Measurements from ENCODE around the gene PCBP1. TPM values are rescaled to one million over a fixed set of nuclear protein-coding genes. Genes with fewer than 3 reads are reported as not detected.
"Not testable (repeated sequence)": the region's sequence is repeated elsewhere in the genome, so short reads cannot be mapped to it uniquely, and the experiment has no call there.

The PCBP1 gene
- total RNA-seq, 1 donor from 2014 or later = 17.1 TPM

DNA sequence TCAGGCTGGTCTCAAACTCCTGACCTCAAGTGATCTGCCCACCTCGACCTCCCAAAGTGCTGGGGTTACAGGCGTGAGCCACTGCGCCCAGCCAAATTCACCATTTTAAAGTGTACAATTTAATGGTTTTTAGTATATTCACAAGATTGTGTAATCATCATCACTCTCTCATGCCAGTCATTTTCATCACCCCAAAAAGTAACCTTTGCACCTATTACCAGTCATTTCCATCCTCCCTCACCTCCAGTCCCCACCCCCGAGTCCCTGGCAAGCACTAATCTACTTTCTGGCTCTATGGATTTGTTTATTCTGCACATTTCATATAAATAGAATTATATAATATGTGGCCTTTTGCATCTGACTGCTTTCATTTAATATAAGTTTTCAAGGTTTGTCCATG lies 10.8 kb downstream of the PCBP1 start:
- no peak for DNase-seq (ENCODE audit: low read depth)
- H3K36me3 ChIP-seq (ENCODE audit: control insufficient read depth, insufficient read depth, low read length) = no peaks in the 10 kb centered on the region
- TF ChIP-seq, protein P1, sequence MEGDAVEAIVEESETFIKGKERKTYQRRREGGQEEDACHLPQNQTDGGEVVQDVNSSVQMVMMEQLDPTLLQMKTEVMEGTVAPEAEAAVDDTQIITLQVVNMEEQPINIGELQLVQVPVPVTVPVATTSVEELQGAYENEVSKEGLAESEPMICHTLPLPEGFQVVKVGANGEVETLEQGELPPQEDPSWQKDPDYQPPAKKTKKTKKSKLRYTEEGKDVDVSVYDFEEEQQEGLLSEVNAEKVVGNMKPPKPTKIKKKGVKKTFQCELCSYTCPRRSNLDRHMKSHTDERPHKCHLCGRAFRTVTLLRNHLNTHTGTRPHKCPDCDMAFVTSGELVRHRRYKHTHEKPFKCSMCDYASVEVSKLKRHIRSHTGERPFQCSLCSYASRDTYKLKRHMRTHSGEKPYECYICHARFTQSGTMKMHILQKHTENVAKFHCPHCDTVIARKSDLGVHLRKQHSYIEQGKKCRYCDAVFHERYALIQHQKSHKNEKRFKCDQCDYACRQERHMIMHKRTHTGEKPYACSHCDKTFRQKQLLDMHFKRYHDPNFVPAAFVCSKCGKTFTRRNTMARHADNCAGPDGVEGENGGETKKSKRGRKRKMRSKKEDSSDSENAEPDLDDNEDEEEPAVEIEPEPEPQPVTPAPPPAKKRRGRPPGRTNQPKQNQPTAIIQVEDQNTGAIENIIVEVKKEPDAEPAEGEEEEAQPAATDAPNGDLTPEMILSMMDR (IDR thresholded peaks at IDR 0.05; ENCODE audit: insufficient read depth, low read length, severe bottlenecking) = no peak
- H3K27me3 ChIP-seq (ENCODE audit: control insufficient read depth, insufficient read depth, low read length) = no peaks in the 10 kb centered on the region
- FAIRE-seq = no peak
- no peak overlapping the region for H3K4me3 ChIP-seq (ENCODE audit: low read depth, low read length)

DNA sequence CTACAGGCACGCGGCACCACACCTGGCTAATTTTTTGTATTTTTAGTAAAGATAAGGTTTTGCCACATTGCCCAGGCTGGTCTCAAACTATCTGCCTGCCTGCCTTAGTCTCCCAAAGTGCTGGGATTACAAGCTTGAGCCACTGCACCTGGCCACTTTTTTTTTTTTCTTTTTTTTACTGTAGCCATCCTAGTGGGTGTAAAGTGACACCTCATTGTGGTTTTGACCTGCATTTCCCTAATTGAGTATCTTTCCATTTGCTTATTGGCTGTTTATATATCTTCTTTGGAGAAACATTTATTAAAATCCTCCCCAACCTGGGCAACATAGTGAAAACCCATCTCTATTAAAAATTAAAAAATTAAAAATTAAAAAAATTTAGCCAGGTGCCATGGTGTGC lies 12.0 kb downstream of the PCBP1 start:
- FAIRE-seq = no peak
- TF ChIP-seq, protein P1 (IDR thresholded peaks at IDR 0.05; ENCODE audit: insufficient read depth, low read length, severe bottlenecking) = no peak
- no peak for DNase-seq (ENCODE audit: low read depth)
- Histone ChIP-seq H3K27me3 (ENCODE audit: control insufficient read depth, insufficient read depth, low read length) (no peaks in the 10 kb centered on the region), H3K4me3 (ENCODE audit: low read depth, low read length) (no peak overlapping the region), H3K36me3 (ENCODE audit: control insufficient read depth, insufficient read depth, low read length) (no peaks in the 10 kb centered on the region)

- no peak overlapping the region for H3K4me3 ChIP-seq (ENCODE audit: low read depth, low read length)
- no peaks in the 10 kb centered on the region for H3K27me3 ChIP-seq (ENCODE audit: control insufficient read depth, insufficient read depth, low read length)
- DNase-seq (ENCODE audit: low read depth) (no peak), FAIRE-seq (no peak)
- TF ChIP-seq, protein P1 (IDR thresholded peaks at IDR 0.05; ENCODE audit: insufficient read depth, low read length, severe bottlenecking) = no peak
- H3K36me3 ChIP-seq (ENCODE audit: control insufficient read depth, insufficient read depth, low read length) = no peaks in the 10 kb centered on the region
Observed at GRCh38 chr2:70101174-70101573, 13.9 kb downstream of the PCBP1 start.

GRCh38 chr2:70101686-70102085 lies 14.4 kb downstream of the PCBP1 start:
- FAIRE-seq; H3K4me3 ChIP-seq (ENCODE audit: low read depth, low read length); H3K27me3 ChIP-seq (ENCODE audit: control insufficient read depth, insufficient read depth, low read length); DNase-seq (ENCODE audit: low read depth); H3K36me3 ChIP-seq (ENCODE audit: control insufficient read depth, insufficient read depth, low read length): not testable (repeated sequence)

DNA sequence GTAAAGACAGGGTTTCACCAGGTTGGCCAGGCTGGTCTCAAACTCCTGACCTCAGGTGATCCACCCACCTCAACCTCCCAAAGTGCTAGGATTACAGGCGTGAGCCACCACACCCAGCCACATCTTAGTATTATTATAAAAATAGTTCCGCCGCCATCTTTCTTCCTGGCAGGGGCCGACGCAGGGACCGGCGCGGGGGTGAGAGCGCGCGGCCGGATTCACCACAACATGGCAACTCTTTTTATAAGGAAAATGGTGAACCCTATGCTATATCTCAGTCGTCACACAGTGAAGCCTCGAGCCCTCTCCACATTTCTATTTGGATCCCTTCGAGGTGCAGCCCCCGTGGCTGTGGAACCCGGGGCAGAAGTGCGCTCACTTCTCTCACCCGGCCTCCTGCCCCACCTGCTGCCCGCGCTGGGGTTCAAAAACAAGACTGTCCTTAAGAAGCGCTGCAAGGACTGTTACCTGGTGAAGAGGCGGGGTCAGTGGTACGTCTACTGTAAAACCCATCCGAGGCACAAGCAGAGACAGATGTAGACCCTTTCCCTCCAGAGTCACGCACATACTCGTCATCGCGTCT lies 15.1 kb downstream of the PCBP1 start:
- not testable (repeated sequence) for H3K4me3 ChIP-seq (ENCODE audit: low read depth, low read length); H3K27me3 ChIP-seq (ENCODE audit: control insufficient read depth, insufficient read depth, low read length); FAIRE-seq; H3K36me3 ChIP-seq (ENCODE audit: control insufficient read depth, insufficient read depth, low read length); DNase-seq (ENCODE audit: low read depth)

GRCh38 chr2:70103531-70104061 lies 16.3 kb downstream of the PCBP1 start:
- TF ChIP-seq, protein P1 (IDR thresholded peaks at IDR 0.05; ENCODE audit: insufficient read depth, low read length, severe bottlenecking) = no peak
- no peak for FAIRE-seq
- no peak overlapping the region for H3K4me3 ChIP-seq (ENCODE audit: low read depth, low read length)
- no peak for DNase-seq (ENCODE audit: low read depth)
- no peaks in the 10 kb centered on the region for H3K27me3 ChIP-seq (ENCODE audit: control insufficient read depth, insufficient read depth, low read length)
- no peaks in the 10 kb centered on the region for H3K36me3 ChIP-seq (ENCODE audit: control insufficient read depth, insufficient read depth, low read length)

Measured in bronchial epithelial cell (primary cell).